SK-N-DZ (cell line): Measurements from ENCODE around the gene MYORG.
A peak's percentile ranks its signal among the peaks of the same experiment; 100 is the strongest.

Experiments
- DNase-seq: peaks from one replicate; pipeline ENCODE4 v3.0.0-alpha.2; 2015; ENCODE audit warnings: low spot score
- small RNA-seq, 2 experiments: library from RNA; depleted of rRNA; stranded (forward); fragments of <200 nt; gene quantifications; one replicate each; pipeline ENCODE3, GENCODE V24; 2014

The MYORG gene

DNA sequence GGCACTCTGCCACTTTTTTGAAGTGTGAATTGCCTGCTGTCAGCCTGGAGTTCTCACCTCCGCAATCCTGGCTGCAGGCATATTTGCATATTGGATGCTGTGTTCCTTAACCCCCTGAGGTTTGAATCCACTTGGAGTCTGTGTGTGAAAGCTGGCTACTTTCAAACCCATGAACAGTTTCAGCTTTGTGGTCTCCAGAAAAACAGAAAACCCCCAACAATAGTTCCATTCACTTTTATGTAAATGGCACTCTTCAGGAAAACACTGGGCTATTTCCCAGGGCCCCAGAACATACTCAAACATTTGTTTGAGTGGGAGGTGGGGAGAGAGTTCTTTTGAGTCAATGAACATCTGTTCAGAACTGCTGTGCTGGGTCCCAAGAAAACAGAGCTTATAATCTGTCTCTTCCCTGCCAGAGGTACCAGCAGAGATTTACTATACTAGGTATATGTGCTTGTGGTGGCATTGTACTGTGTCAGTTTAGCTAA lies 42.3 kb downstream of the MYORG start:
- no peak for DNase-seq

DNA sequence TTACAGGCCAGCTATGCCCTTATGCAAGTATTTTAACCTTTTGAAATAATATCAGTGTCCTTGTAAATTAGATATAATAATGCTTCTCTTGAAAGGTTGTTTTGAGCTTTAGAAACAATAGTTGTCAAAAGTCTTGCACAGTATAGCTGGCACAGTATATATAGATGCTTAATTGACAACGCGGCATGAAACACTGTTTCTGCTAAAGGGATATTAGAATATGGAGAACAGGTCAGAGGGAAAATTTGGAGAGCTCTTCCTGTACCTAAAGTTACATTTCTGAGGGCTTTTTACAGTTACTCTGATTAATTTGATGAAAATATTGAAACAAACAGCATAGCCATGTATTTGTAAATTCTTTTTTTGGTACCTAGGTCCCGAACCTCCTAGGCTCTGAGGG lies 42.9 kb downstream of the MYORG start:
- no peak for DNase-seq

DNA sequence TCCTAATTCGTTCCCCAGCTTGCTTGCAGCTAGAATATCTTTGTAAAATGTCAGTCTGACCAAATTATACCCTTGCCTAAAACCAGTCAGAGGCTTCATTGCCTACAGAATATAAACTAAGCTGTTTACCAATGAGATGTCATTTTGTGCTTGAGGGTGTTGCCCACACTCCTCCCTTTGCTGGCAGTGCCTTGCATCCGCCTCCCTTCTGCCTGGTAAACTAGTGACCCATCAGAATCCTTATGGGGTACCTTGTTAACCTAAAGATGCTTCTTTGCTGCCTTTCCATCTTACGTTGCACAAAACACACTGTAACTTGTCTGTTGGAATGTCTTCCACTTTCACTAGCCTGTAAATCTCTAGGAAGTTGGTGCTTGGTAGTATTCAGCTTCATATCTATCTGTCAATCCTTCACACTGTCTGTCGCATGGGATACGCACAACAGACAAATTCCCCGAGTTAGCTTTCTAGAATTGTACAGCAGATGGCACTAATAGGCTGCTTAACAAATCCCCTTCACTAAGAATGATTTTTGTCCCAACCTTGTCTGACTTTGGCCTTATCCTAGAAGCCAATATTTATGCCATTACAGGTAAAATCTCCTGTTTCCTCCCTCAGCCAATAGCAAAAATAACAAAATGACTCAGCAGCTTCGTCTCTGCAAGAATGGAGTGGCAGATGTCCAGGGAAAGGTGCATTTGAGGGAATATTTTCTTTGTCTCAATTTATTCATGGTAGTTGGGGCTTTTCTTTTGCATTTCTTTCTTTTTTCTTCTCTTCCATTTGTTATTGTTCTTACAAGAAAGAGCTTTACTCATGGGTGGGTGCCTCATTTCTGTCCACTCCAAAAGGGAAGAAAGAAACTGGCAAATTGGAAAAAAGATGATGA lies 44.4 kb downstream of the MYORG start:
- peak; percentile 41 for DNase-seq

DNA sequence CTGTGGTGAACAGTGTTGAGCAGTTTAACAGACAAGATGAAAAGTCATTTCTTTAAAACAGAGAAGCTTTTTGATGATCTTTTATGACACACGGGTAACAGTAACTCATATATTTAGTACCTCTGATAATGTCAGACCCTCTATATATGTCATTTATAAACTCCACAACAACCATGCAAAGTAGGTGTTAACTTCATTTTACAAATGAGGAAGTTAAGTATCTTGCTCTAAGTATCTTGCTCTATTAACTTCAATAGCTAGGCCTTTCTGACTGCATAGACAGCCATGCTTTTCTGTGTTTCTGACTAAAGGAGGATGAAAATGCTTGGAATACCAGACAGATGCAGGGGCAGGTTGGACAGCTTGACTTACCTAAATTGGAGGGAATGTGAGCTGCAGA lies 45.5 kb downstream of the MYORG start:
- no peak for DNase-seq

DNA sequence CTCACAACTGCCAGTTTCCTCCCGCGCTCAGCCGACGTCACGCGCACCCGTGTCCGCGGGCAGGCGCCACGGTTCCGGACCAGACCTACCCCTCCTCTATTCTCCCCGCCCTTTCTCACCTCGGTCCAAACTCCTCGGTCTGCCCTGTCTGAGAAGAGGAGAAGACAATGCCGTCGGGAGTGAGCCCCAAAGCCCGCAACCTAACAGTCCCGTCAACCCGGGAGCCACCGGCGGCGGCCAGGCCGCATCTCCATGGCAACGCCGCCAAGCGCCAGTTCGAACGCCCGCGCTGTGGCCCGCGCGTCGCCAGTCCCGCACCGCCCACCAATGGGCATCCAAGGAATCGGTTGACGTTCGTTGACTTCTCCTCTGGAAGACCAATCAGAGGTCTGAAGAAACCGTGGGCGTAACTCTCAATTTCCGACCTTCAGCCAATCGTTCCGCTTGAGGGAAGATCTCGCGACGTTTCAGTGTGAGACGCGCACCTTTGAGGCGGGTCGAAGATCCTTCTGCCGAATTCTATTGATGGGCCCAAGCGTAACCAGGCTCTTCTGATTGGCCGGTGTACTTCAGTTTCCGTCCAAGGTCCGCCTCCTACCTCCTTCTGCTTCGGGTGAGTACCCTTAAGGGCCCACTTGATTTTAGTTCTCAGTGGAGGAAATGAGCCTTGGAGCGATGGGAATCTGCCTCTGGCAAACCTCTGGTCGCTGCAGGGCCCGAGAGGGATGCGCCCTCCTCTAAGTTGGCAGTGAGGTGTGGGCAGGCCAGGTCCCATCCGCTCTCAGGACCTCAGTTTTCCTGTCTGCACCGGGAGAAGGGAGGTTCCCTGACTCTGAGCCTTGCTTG lies 47.5 kb downstream of the MYORG start, which contains the start of the genes KIF24 and NUDT2:
KIF24 (minus strand) TSS at position 282 of the 846 bp plus-strand sequence. CDS start 17,922 bp downstream, outside the sequence.
NUDT2 (plus strand) TSS at position 583 of the 846 bp plus-strand sequence. CDS start 9,471 bp downstream, outside the sequence.
- DNase-seq = peak; percentile 100

DNA sequence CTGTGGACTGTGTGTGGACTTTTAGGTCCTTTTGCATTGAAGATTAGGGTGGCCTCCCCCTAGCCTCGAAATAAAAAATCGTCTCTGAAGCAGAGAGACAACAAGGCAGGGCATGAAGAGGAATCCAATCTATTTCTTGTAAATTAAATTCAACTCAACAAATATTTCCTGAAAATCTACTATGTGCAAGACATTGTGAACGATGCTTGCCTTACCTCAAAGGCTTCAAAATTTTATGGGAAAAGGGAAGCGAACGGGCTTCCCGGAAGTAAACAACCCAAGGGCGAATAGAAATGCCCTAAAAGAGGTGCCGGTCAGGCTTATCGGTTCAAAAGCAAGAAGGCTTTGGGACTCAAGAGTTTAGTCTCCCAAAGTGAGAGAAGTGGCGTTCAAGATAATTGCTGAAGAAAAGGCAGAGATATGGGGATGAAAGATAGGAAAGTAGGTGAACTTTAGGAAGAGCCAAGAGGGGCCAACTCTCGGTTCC lies 48.2 kb downstream of the MYORG start:
- DNase-seq = no peak

DNA sequence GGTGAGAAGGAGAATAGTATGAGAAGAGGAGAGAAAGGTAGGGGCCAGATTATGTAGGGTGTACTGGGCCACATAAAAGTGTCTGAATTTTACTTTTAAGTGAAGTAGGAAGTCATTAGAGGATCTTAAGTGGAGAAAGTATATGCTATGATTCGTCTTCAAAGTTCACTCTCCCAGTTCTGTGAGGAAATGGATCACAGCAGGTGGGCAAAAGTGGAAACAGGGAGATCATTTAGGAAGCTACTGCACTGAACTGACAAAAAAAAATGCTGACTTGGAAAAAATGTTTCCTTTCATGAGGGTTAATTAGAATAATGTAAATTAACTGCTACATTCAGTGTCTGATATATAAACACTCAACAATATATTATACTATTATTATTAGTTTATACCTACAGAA lies 50.0 kb downstream of the MYORG start:
- DNase-seq = no peak

DNA sequence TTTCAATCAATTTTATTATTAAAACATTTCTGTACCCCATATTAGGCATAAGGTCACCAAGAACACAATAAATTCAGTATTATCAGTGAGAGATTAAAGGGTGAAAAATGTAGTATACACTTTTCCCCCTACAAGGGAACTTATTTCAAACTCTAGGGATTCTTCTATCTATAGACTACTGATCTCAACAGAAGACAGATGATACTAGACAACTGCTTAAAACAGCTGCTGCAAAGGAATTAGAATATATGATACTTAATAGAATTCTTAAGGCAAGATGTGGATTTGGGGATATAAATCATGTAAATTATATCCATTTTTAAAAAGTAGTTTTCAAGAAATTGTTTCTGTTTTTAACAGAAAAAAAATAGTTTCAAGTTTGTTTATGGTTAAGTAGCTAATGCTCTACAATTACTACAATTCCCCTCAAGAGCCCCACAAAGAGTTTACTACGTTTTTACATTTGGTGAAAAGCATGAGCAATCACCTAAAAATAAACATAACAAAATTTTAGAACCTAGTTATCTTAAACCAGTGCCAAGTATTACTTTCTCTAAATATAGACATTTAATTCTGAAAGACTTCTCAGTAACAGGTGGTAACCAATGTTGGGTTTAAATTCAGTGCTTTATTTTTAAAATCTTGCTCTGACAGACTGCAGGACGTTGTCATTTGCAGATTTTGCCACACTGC lies 53.7 kb downstream of the MYORG start:
- DNase-seq = no peak

DNA sequence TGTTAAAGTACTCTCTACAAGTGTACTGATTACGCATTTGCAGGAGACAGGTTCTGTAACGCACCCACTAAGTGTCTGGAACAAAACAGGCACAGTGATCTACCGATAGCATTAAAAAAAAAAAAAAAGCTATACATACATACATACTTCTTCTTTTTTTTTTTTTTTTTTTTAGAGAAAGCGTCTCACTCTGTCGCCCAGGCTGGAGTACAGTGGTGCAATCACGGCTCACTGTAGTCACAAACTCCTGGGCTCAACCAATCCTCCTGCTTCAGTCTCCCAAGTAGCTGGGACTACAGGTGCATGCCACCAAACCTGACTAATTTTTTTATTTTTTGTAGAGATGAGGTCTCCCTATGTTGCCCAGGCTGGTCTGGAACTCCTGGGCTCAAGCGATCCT lies 55.2 kb downstream of the MYORG start:
- no peak for DNase-seq

DNA sequence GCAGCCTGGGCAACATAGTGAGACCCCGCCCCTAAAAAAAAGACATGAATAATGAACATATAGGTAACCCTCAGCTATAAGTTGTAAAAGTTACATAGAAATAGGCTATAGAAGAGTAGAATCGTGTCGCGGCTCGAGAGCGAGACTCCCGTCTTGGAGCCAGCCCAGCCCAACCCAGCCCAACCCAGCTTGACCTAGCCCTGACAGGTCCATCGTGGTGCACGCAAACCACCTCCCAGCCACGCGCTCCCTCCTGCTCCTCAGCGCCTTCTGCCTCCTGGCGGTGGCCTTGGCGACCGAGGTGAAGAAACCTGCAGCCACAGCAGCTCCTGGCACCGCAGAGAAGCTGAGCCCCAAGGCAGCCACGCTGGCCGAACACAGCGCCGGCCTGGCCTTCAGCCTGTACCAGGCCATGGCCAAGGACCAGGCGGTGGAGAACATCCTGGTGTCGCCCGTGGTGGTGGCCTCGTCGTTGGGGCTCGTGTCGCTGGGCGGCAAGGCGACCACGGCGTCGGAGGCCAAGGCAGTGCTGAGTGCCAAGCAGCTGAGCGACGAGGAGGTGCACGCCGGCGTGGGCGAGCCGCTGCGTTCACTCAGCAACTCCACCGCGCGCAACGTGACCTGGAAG lies 58.4 kb downstream of the MYORG start:
- no peak for DNase-seq

DNA sequence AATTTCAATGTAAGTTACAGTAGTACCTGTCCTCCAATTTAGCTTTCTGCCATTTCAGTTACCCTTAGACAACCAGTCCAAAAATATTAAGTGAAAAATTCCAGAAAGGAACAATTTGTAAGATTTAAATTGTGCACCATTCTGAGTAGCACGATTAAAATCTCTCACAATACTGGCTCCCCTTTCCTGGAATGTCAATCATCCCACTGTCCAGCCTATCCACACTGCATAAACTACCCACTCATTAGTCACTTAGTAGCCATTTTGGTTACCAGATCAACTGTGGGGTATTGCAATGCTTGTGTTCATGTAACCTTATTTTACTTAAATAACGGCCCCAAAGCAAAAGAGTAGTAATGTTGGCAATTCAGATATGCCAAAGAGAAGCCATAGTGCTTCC lies 59.3 kb downstream of the MYORG start:
- no peak for DNase-seq

Small RNA genes within 50 kb of the gene (small RNA-seq; reads per million reads assigned to genes)
- 0 reads per million in 2 experiments for gene RF00019
